ENCODE measurements around the gene CORO6. TPM values are rescaled to one million over a fixed set of nuclear protein-coding genes. Genes with fewer than 3 reads are reported as not detected.

The CORO6 gene
- polyA plus RNA-seq, 3 donors = 1.3 TPM; not detected in 2

DNA sequence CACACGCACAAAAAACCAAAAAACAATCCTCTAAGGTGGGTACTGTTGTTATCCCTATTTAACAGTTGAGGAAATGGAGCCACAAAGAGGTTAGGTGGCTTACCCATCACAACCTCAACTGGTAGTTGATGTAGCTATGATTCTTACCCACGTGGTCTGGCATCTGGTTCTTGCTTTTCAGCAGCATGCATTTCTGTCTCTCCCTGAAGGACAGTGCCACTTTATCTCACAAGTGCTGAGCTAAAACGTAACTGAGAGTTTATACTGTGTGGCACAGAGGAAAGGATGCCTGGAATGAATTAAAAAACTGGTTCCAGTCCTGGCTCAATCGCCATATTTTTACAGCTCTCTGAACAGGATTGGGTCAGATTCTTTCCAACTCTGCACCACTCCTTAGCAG, 1.9 kb upstream of the CORO6 start:
- TF ChIP-seq, protein P1, sequence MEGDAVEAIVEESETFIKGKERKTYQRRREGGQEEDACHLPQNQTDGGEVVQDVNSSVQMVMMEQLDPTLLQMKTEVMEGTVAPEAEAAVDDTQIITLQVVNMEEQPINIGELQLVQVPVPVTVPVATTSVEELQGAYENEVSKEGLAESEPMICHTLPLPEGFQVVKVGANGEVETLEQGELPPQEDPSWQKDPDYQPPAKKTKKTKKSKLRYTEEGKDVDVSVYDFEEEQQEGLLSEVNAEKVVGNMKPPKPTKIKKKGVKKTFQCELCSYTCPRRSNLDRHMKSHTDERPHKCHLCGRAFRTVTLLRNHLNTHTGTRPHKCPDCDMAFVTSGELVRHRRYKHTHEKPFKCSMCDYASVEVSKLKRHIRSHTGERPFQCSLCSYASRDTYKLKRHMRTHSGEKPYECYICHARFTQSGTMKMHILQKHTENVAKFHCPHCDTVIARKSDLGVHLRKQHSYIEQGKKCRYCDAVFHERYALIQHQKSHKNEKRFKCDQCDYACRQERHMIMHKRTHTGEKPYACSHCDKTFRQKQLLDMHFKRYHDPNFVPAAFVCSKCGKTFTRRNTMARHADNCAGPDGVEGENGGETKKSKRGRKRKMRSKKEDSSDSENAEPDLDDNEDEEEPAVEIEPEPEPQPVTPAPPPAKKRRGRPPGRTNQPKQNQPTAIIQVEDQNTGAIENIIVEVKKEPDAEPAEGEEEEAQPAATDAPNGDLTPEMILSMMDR (IDR thresholded peaks at IDR 0.05) = no peak
- H3K27ac ChIP-seq (ENCODE audit: low read depth in 1 of 2, low read length in 2 of 2) = no peak overlapping the region
- Mint-ChIP-seq H3K9me3 (no peaks in the 10 kb centered on the region), H3K27ac (peak overlapping the region in 1 of 7 donors; percentile 42), H3K27me3 (ENCODE audit: low read depth in 3 of 3) (peaks cover 22 to 46% (median 35%) of the 10 kb centered on the region in 3 donors), H3K4me1 (peaks cover 26% of the 10 kb centered on the region), H3K36me3 (peaks cover 35% of the 10 kb centered on the region in 2 donors), H3K4me3 (no peak overlapping the region)
- no peak overlapping the region for H2AFZ ChIP-seq (ENCODE audit: insufficient read depth, low read depth, low read length, poor library complexity, severe bottlenecking)
- intact Hi-C loops (cut with micrococcal nuclease) = no loop called here
- no peak overlapping the region for H3K4me2 ChIP-seq (replicated peaks; ENCODE audit: extremely low read depth, low read length, poor library complexity, severe bottlenecking)
- H3K4me3 ChIP-seq (replicated peaks in 1 of 3; ENCODE audit: low read depth in 2 of 3, low read length in 3 of 3) = no peak overlapping the region
- H3K9ac ChIP-seq (ENCODE audit: insufficient read depth, low read length, poor library complexity, severe bottlenecking) = no peak overlapping the region
- peaks cover 13 to 16% of the 10 kb centered on the region in 2 donors for H3K4me1 ChIP-seq (ENCODE audit: control insufficient read depth in 1 of 2, insufficient read depth in 2 of 2, low read length in 2 of 2)
- H3K36me3 ChIP-seq (replicated peaks in 1 of 2; ENCODE audit: control insufficient read depth in 1 of 2, insufficient read depth in 2 of 2, low read length in 2 of 2) = peaks cover 23 to 37% of the 10 kb centered on the region in 2 donors
- no CpG with 5 or more reads among the region's 4 CpGs for WGBS (ENCODE audit: insufficient coverage)
- H4K20me1 ChIP-seq (ENCODE audit: insufficient read depth, low read length) = peaks cover 71% of the 10 kb centered on the region
- DNase-seq = no peak
- peaks cover 0 to 35% of the 10 kb centered on the region in 2 donors for H3K27me3 ChIP-seq (ENCODE audit: control insufficient read depth in 2 of 2, insufficient read depth in 2 of 2, low read length in 2 of 2)
- no peaks in the 10 kb centered on the region for H3K79me2 ChIP-seq (ENCODE audit: insufficient read depth, low read length)
- no peaks in the 10 kb centered on the region for H3K9me3 ChIP-seq (replicated peaks in 1 of 2; ENCODE audit: control insufficient read depth in 1 of 2, insufficient read depth in 1 of 2, low read length in 2 of 2)

DNA sequence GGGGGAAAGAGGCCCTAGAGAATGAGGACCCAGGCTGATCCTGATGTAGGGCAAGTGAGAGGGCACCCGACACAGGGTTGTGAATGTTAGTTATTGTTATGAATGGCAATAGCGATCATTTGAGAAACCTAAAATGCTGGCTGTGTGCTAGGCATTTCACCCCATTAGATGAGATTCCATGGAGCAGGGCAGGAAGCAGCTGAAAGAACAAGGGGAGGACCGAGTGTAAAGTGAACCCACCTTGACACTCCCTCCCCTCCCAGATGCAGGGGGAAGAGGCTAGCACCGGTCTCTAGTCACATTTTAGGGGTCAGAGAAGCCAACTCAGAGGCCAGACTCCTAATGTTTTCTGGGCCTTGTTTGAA, 553 bp upstream of the CORO6 start:
- no peak overlapping the region for H3K9ac ChIP-seq (ENCODE audit: insufficient read depth, low read length, poor library complexity, severe bottlenecking)

More for the DNA sequence above, 553 bp upstream of the CORO6 start:
- Mint-ChIP-seq H3K4me1 (peaks cover 20% of the 10 kb centered on the region), H3K4me3 (peak overlapping the region; percentile 78 to 83), H3K27me3 (ENCODE audit: low read depth in 3 of 3) (peaks cover 24 to 58% (median 40%) of the 10 kb centered on the region in 3 donors), H3K36me3 (peaks cover 21 to 22% of the 10 kb centered on the region in 2 donors), H3K27ac (no peak overlapping the region), H3K9me3 (no peaks in the 10 kb centered on the region)
- peaks cover 0 to 49% of the 10 kb centered on the region in 2 donors for H3K27me3 ChIP-seq (ENCODE audit: control insufficient read depth in 2 of 2, insufficient read depth in 2 of 2, low read length in 2 of 2)
- H3K9me3 ChIP-seq (replicated peaks in 1 of 2; ENCODE audit: control insufficient read depth in 1 of 2, insufficient read depth in 1 of 2, low read length in 2 of 2) = no peaks in the 10 kb centered on the region
- H3K4me1 ChIP-seq (ENCODE audit: control insufficient read depth in 1 of 2, insufficient read depth in 2 of 2, low read length in 2 of 2) = peaks cover 16 to 18% of the 10 kb centered on the region in 2 donors
- 68% methylated on average over 3 of the region's 4 CpGs for WGBS (ENCODE audit: insufficient coverage)
- peaks cover 14 to 24% of the 10 kb centered on the region in 2 donors for H3K36me3 ChIP-seq (replicated peaks in 1 of 2; ENCODE audit: control insufficient read depth in 1 of 2, insufficient read depth in 2 of 2, low read length in 2 of 2)
- no peaks in the 10 kb centered on the region for H3K79me2 ChIP-seq (ENCODE audit: insufficient read depth, low read length)
- TF ChIP-seq, protein P1 (IDR thresholded peaks at IDR 0.05) = no peak
- H3K4me3 ChIP-seq (replicated peaks in 1 of 3; ENCODE audit: low read depth in 2 of 3, low read length in 3 of 3) = peak overlapping the region in 1 of 3 experiments; percentile 72
- DNase-seq = no peak
- peaks cover 58% of the 10 kb centered on the region for H4K20me1 ChIP-seq (ENCODE audit: insufficient read depth, low read length)
- peak overlapping the region; percentile 73 for H2AFZ ChIP-seq (ENCODE audit: insufficient read depth, low read depth, low read length, poor library complexity, severe bottlenecking)
- H3K4me2 ChIP-seq (replicated peaks; ENCODE audit: extremely low read depth, low read length, poor library complexity, severe bottlenecking) = peak overlapping the region; percentile 81
- no peak overlapping the region for H3K27ac ChIP-seq (ENCODE audit: low read depth in 1 of 2, low read length in 2 of 2)
- intact Hi-C loops (cut with micrococcal nuclease) = no loop called here

Measured in CD14-positive monocyte (primary cell).